ENCODE data around the gene TMEM165.

Gene TMEM165

GRCh38 chr4:55395529-55396307 is at the start of gene TMEM165:
TSS of gene TMEM165 (plus strand) at chr4:55395957. CDS start at chr4:55396190, 233 bp downstream.
- Histone ChIP-seq H3K9me2 (replicated peaks; ENCODE audit: insufficient read depth, low read length) (no peaks in the 10 kb centered on the region), H3K9me3 (replicated peaks; ENCODE audit: insufficient read depth, low read length) (no peaks in the 10 kb centered on the region), H3K27ac (ENCODE audit: low read length) (peak within 1 kb of the TSS; percentile 67; the same call in 1 of the 2 replicates), H3K4me2 (ENCODE audit: low read depth, low read length) (peak within 1 kb of the TSS; percentile 87), H3K9ac (ENCODE audit: low read length) (peak within 1 kb of the TSS; percentile 79), H2AFZ (ENCODE audit: low read length) (peak within 1 kb of the TSS; percentile 85), H3K79me2 (ENCODE audit: low read length) (peaks cover 41% of the 10 kb centered on the region), H3K4me1 (ENCODE audit: low read length) (peaks cover 16% of the 10 kb centered on the region), H3K4me3 (ENCODE audit: low read length) (peak within 1 kb of the TSS; percentile 76), H3F3A (ENCODE audit: insufficient read depth, low read length) (peaks cover 3% of the 10 kb centered on the region; the same call in 1 of the 2 replicates), H4K20me1 (ENCODE audit: insufficient read depth, low read length) (peaks cover 26% of the 10 kb centered on the region), H3K27me3 (replicated peaks; ENCODE audit: insufficient read depth, low read length) (no peaks in the 10 kb centered on the region), H3K36me3 (replicated peaks; ENCODE audit: insufficient read depth, low read length) (no peaks in the 10 kb centered on the region; the same call in 1 of the 2 replicates)
- peak; percentile 90 for DNase-seq
- no peak for TF ChIP-seq CTCF (IDR thresholded peaks at IDR 0.05; ENCODE audit: low read length)

GRCh38 chr4:55345980-55346850 is 49.5 kb upstream of the TMEM165 start, which contains the start of gene SRD5A3:
TSS of gene SRD5A3 (plus strand) at chr4:55346242. CDS start at chr4:55346337, 95 bp downstream.
- TF ChIP-seq EZH2 (optimal IDR thresholded peaks at IDR 0.05; ENCODE audit: low read depth, low read length) (no peak), CTCF (IDR thresholded peaks at IDR 0.05; ENCODE audit: low read length) (peak; percentile 76)
- no peaks in the 10 kb centered on the region for H3K36me3 ChIP-seq (replicated peaks; ENCODE audit: insufficient read depth, low read length)
- H3K4me1 ChIP-seq (ENCODE audit: low read length): 0 out of 2 replicates have a peak, but pooled peaks cover 4% of the 10 kb centered on the region
- peak within 1 kb of the TSS; percentile 63 for H3K4me3 ChIP-seq (ENCODE audit: low read length)
- H3K27ac ChIP-seq (ENCODE audit: low read length): peak within 1 kb of the TSS; percentile 72; the same call in 1 of the 2 replicates
- no peaks in the 10 kb centered on the region for H4K20me1 ChIP-seq (ENCODE audit: insufficient read depth, low read length)
- no peaks in the 10 kb centered on the region for H3K79me2 ChIP-seq (ENCODE audit: low read length)
- no peaks in the 10 kb centered on the region for H3K9me3 ChIP-seq (replicated peaks; ENCODE audit: insufficient read depth, low read length)
- H3K9ac ChIP-seq (ENCODE audit: low read length): peak within 1 kb of the TSS; percentile 64
- peak; percentile 87 for DNase-seq
- H3K9me2 ChIP-seq (replicated peaks; ENCODE audit: insufficient read depth, low read length): no peaks in the 10 kb centered on the region
- H3K27me3 ChIP-seq (replicated peaks; ENCODE audit: insufficient read depth, low read length): no peaks in the 10 kb centered on the region
- H2AFZ ChIP-seq (ENCODE audit: low read length): peak within 1 kb of the TSS; percentile 76
- H3F3A ChIP-seq (ENCODE audit: insufficient read depth, low read length): no peaks in the 10 kb centered on the region
- peak within 1 kb of the TSS; percentile 88 for H3K4me2 ChIP-seq (ENCODE audit: low read depth, low read length)

- H2AFZ ChIP-seq (ENCODE audit: low read length): peak overlapping the region; percentile 76
- H3K9me3 ChIP-seq (replicated peaks; ENCODE audit: insufficient read depth, low read length): no peaks in the 10 kb centered on the region
- peak overlapping the region; percentile 63 for H3K4me3 ChIP-seq (ENCODE audit: low read length)
- no peaks in the 10 kb centered on the region for H3F3A ChIP-seq (ENCODE audit: insufficient read depth, low read length)
- no peaks in the 10 kb centered on the region for H4K20me1 ChIP-seq (ENCODE audit: insufficient read depth, low read length)
- H3K36me3 ChIP-seq (replicated peaks; ENCODE audit: insufficient read depth, low read length): no peaks in the 10 kb centered on the region
- 0 out of 2 replicates have a peak, but pooled peaks cover 4% of the 10 kb centered on the region for H3K4me1 ChIP-seq (ENCODE audit: low read length)
- no peak for TF ChIP-seq CTCF (IDR thresholded peaks at IDR 0.05; ENCODE audit: low read length)
- TF ChIP-seq EZH2phosphoT487 (IDR thresholded peaks at IDR 0.05; ENCODE audit: low read length): no peak
- TF ChIP-seq EZH2 (optimal IDR thresholded peaks at IDR 0.05; ENCODE audit: low read depth, low read length): no peak
- peak overlapping the region; percentile 88 for H3K4me2 ChIP-seq (ENCODE audit: low read depth, low read length)
- H3K27me3 ChIP-seq (replicated peaks; ENCODE audit: insufficient read depth, low read length): no peaks in the 10 kb centered on the region
- H3K27ac ChIP-seq (ENCODE audit: low read length): peak overlapping the region; percentile 72; the same call in 1 of the 2 replicates
- no peaks in the 10 kb centered on the region for H3K9me2 ChIP-seq (replicated peaks; ENCODE audit: insufficient read depth, low read length)
- H3K9ac ChIP-seq (ENCODE audit: low read length): peak overlapping the region; percentile 64
- DNase-seq: no peak
- no peaks in the 10 kb centered on the region for H3K79me2 ChIP-seq (ENCODE audit: low read length)
These were observed 48.9 kb upstream of the TMEM165 start for GRCh38 chr4:55346851-55347255.

Measured in MM.1S (cell line).